ENCODE measurements around the gene EFTUD2.

Gene EFTUD2

GRCh38 chr17:44925731-44926697 is 26.8 kb upstream of the EFTUD2 start:
- no peak for DNase-seq (ENCODE audit: low spot score)

- no peak for DNase-seq (ENCODE audit: low spot score)
These were observed 24.9 kb upstream of the EFTUD2 start for GRCh38 chr17:44924107-44924544.

- DNase-seq (ENCODE audit: low spot score), result no peak
These were observed 23.7 kb upstream of the EFTUD2 start for GRCh38 chr17:44922746-44923470.

- no peak for DNase-seq (ENCODE audit: low spot score)
These were observed 22.9 kb upstream of the EFTUD2 start for GRCh38 chr17:44922136-44922535.

GRCh38 chr17:44921122-44921882 is 22.1 kb upstream of the EFTUD2 start:
- peak; percentile 57 for DNase-seq (ENCODE audit: low spot score)

- no peak for DNase-seq (ENCODE audit: low spot score)
These were observed 21.3 kb upstream of the EFTUD2 start for GRCh38 chr17:44920565-44920940.

GRCh38 chr17:44919885-44920564 is 20.8 kb upstream of the EFTUD2 start:
- DNase-seq (ENCODE audit: low spot score), result peak; percentile 90

- DNase-seq (ENCODE audit: low spot score), result no peak
These were observed 20.2 kb upstream of the EFTUD2 start for GRCh38 chr17:44919411-44919810.

- DNase-seq (ENCODE audit: low spot score), result no peak
These were observed 18.8 kb upstream of the EFTUD2 start for GRCh38 chr17:44918006-44918405.

GRCh38 chr17:44917456-44917855 is 18.2 kb upstream of the EFTUD2 start:
- DNase-seq (ENCODE audit: low spot score), result no peak

GRCh38 chr17:44916781-44917241 is 17.6 kb upstream of the EFTUD2 start:
- peak; percentile 58 for DNase-seq (ENCODE audit: low spot score)

- DNase-seq (ENCODE audit: low spot score), result no peak
These were observed 16.9 kb upstream of the EFTUD2 start for GRCh38 chr17:44915862-44916780.

- no peak for DNase-seq (ENCODE audit: low spot score)
These were observed 16.1 kb upstream of the EFTUD2 start, which contains the start of gene GFAP for GRCh38 chr17:44915321-44915726. Gene GFAP, minus strand, starts transcription at chr17:44915500. Its CDS starts 14 bp downstream, at chr17:44915486.

- DNase-seq (ENCODE audit: low spot score), result no peak
These were observed 15.5 kb upstream of the EFTUD2 start for GRCh38 chr17:44914698-44915271.

- no peak for DNase-seq (ENCODE audit: low spot score)
These were observed 14.9 kb upstream of the EFTUD2 start for GRCh38 chr17:44914148-44914547.

- DNase-seq (ENCODE audit: low spot score), result no peak
These were observed 14.4 kb upstream of the EFTUD2 start for GRCh38 chr17:44913676-44914075.

GRCh38 chr17:44912763-44913544 is 13.7 kb upstream of the EFTUD2 start:
- no peak for DNase-seq (ENCODE audit: low spot score)

GRCh38 chr17:44911133-44912001 is 12.1 kb upstream of the EFTUD2 start:
- peak; percentile 40 for DNase-seq (ENCODE audit: low spot score)

Measured in AG08395 (cell line).